K562 (cell line): ENCODE data around the gene CELF6. TPM values are rescaled to one million over a fixed set of nuclear protein-coding genes. Genes with fewer than 3 reads are reported as not detected.

ENCODE experiments used
- ATF7 ChIP-seq: fragments of 450-650 bp; IDR thresholded peaks from 2 replicates; pipeline ENCODE4 v1.7.1; 2014; ENCODE audit warnings: mild to moderate bottlenecking, moderate library complexity
- CREB5 ChIP-seq: fragments of 250-450 bp; sonication (Bioruptor Pico); IDR thresholded peaks from 2 replicates; pipeline ENCODE4 v1.5.0; 2020; ENCODE audit warnings: mild to moderate bottlenecking
- CTBP1 ChIP-seq: fragments of 450-650 bp; IDR thresholded peaks from 2 replicates; pipeline ENCODE4 v1.6.1; 2016; ENCODE audit warnings: borderline replicate concordance
- HBP1 ChIP-seq: fragments of 450-650 bp; formaldehyde crosslinking; IDR thresholded peaks from 2 replicates; pipeline ENCODE4 v1.4.0; 2022; ENCODE audit warnings: missing genetic modification characterization
- OTX1 ChIP-seq: fragments of 450-650 bp; formaldehyde crosslinking; IDR thresholded peaks from 2 replicates; pipeline ENCODE4 v1.4.0; 2022; ENCODE audit warnings: mild to moderate bottlenecking
- SAP30 ChIP-seq: fragments of 200-600 bp; sonication (generic); IDR thresholded peaks from 2 replicates; pipeline ENCODE4 v1.6.1; 2012; ENCODE audit warnings: borderline replicate concordance, low read depth, mild to moderate bottlenecking, moderate library complexity, low read length, control low read depth, inconsistent platforms; ENCODE audit not compliant: insufficient read depth, poor library complexity, severe bottlenecking
- SMARCB1 ChIP-seq: IDR thresholded peaks from 2 replicates; pipeline ENCODE4 v1.6.1; 2011; ENCODE audit warnings: improper control_type of control experiment, low read depth; ENCODE audit not compliant: insufficient read length
- SRSF7 ChIP-seq: fragments of 200-400 bp; formaldehyde crosslinking; optimal IDR thresholded peaks from 2 replicates; pipeline ENCODE3; 2017; ENCODE audit warnings: mild to moderate bottlenecking, low read depth, low read length
- SUPT5H ChIP-seq: fragments of 450-650 bp; IDR thresholded peaks from 2 replicates; pipeline ENCODE4 v1.6.1; 2016
- TRIM25 ChIP-seq: fragments of 450-650 bp; IDR thresholded peaks from 2 replicates; pipeline ENCODE4 v1.7.0; 2016; ENCODE audit warnings: borderline replicate concordance
- TSHZ1 ChIP-seq: fragments of 250-450 bp; sonication (Bioruptor Pico); IDR thresholded peaks from 2 replicates; pipeline ENCODE4 v1.4.0; 2020; ENCODE audit warnings: mild to moderate bottlenecking, moderate library complexity
- U2AF1 ChIP-seq: fragments of 200-400 bp; formaldehyde crosslinking; optimal IDR thresholded peaks from 2 replicates; pipeline ENCODE3; 2017; ENCODE audit warnings: mild to moderate bottlenecking, low read depth, low read length, moderate library complexity
- ZBTB5 ChIP-seq: fragments of 450-650 bp; IDR thresholded peaks from 2 replicates; pipeline ENCODE4 v1.6.1; 2017; ENCODE audit warnings: antibody characterized with exemption
- ZNF41 ChIP-seq: fragments of 250-450 bp; sonication (Bioruptor Pico); conservative IDR thresholded peaks from 2 replicates; pipeline ENCODE4 v1.4.0; 2020; ENCODE audit warnings: mild to moderate bottlenecking
- polyA plus RNA-seq, 8 experiments: library from polyadenylated mRNA; depleted of rRNA in 4 of 8; stranded (reverse) in 5 of 8; unstranded in 3 of 8; fragments of >200 nt; fragmentation: Nextera tagmentation in 2 of 8; fragmentation: Illumina TruSeq in 1 of 8; extraction: Ambion mirVana in 2 of 8; extraction: Trizol in 1 of 8; gene quantifications; 2 replicates each; pipeline versions ENCODE4 v1.2.1 to v1.2.3, GENCODE V29; 2011 to 2014; ENCODE audit warnings: inconsistent platforms in 1 of 8, missing spikeins in 1 of 8
- total RNA-seq, 7 experiments: library from RNA; depleted of rRNA in 6 of 7; stranded (reverse); fragments of >200 nt in 6 of 7; fragmentation: Illumina TruSeq in 2 of 7; extraction: Trizol in 2 of 7; gene quantifications; 2 replicates each; pipeline versions ENCODE4 v1.2.1 to v1.2.3, GENCODE V29; 2011 to 2021; ENCODE audit warnings: low replicate concordance in 1 of 7

CELF6 gene
- total and polyA plus RNA-seq, 9 of the 15 experiments (the other 6 are each of a cell fraction or from before 2014, with no cell fraction given) = 0.01 to 0.11 TPM; not detected in 7

GRCh38 chr15:72272213-72272996, 47.6 kb downstream of the CELF6 start, which contains the start of gene PARP6 (continued):
- TF ChIP-seq TSHZ1 (CRISPR knock-in tag) (no peak), ATF7 (peak; percentile 82), SUPT5H (peak; percentile 60), U2AF1 (no peak), SAP30 (peak; percentile 77), CREB5 (no peak), ZNF41 (no peak), HBP1 (CRISPR knock-in tag) (0 out of 2 replicates have a peak, but pooled peaks have one; percentile 13), SRSF7 (no peak), CTBP1 (peak; percentile 92), OTX1 (CRISPR knock-in tag) (0 out of 2 replicates have a peak, but pooled peaks have one; percentile 42), SMARCB1 (no peak), ZBTB5 (no peak), TRIM25 (no peak)
